PC-9 (cell line): ENCODE results near the gene ESPN.
"Not testable (repeated sequence)": the region's sequence is repeated elsewhere in the genome, so short reads cannot be mapped to it uniquely, and the experiment has no call there.

ENCODE experiments used
- EZH2 ChIP-seq: fragments of 200-600 bp; sonication (generic); IDR thresholded peaks from 2 replicates; pipeline ENCODE4 v1.8.0; 2017; ENCODE audit warnings: antibody characterized with exemption, low read depth
- TF ChIP-seq, protein P1 (sequence below): fragments of 200-600 bp; sonication (generic); conservative IDR thresholded peaks from 2 replicates; pipeline ENCODE4 v1.6.1; 2017; ENCODE audit warnings: mixed run types, antibody characterized with exemption, mild to moderate bottlenecking, moderate library complexity

DNA sequence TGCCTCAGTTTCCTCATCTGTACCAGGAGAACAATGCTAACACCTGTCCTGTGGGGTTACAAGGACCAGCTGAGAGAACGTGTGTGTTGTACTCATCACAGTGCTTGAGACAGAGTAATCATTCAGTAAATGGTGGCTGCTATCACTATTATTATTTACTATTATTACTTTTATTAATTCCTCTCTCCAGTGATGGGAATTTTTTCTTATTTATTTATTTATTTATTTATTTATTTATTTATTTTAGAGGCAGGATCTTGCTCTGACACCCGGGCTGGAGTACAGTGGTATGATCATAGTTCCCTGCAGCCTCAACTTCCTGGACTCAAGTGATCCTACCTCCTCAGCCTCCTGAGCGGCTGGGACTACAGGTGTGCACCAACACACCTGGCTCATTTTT lies 11.7 kb downstream of the ESPN start:
- TF ChIP-seq, protein P1, sequence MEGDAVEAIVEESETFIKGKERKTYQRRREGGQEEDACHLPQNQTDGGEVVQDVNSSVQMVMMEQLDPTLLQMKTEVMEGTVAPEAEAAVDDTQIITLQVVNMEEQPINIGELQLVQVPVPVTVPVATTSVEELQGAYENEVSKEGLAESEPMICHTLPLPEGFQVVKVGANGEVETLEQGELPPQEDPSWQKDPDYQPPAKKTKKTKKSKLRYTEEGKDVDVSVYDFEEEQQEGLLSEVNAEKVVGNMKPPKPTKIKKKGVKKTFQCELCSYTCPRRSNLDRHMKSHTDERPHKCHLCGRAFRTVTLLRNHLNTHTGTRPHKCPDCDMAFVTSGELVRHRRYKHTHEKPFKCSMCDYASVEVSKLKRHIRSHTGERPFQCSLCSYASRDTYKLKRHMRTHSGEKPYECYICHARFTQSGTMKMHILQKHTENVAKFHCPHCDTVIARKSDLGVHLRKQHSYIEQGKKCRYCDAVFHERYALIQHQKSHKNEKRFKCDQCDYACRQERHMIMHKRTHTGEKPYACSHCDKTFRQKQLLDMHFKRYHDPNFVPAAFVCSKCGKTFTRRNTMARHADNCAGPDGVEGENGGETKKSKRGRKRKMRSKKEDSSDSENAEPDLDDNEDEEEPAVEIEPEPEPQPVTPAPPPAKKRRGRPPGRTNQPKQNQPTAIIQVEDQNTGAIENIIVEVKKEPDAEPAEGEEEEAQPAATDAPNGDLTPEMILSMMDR: not testable (repeated sequence)
- not testable (repeated sequence) for TF ChIP-seq EZH2
